Motor neuron (in vitro differentiated cells): Measurements from ENCODE around the gene CTTNBP2. TPM values are rescaled to one million over a fixed set of nuclear protein-coding genes. Genes with fewer than 3 reads are reported as not detected.
A peak's percentile ranks its signal among the peaks of the same experiment; 100 is the strongest.

ENCODE experiments used
- ATAC-seq, 8 experiments: fragments of 200-7000 bp; cut with Tn5 transposase; replicated peaks in 6 of 8; 2 replicates each; pipeline ENCODE4 v1.8.0; 2021; ENCODE audit warnings: mild to moderate bottlenecking in 8 of 8, moderate library complexity in 8 of 8
- H3K27ac ChIP-seq, 2 donors: fragments of 250-450 bp; sonication (Bioruptor Pico); 2 replicates each; pipeline ENCODE4 v1.9.0; 2021; ENCODE audit warnings: antibody characterized with exemption in 2 of 2, mild to moderate bottlenecking in 2 of 2, moderate library complexity in 1 of 2
- H3K4me1 ChIP-seq, 2 donors: fragments of 250-450 bp; sonication (Bioruptor Pico); replicated peaks in 1 of 2; 2 replicates each; pipeline ENCODE4 v1.6.1; 2021; ENCODE audit warnings: antibody characterized with exemption in 2 of 2, mild to moderate bottlenecking in 2 of 2, moderate library complexity in 1 of 2
- H3K4me3 ChIP-seq, 5 donors: fragments of 250-450 bp; sonication (Bioruptor Pico); 2 replicates each; pipeline ENCODE4 v1.9.0; 2021; ENCODE audit warnings: antibody characterized with exemption in 5 of 5, mild to moderate bottlenecking in 5 of 5, moderate library complexity in 4 of 5
- WGBS, 10 experiments: fragments of 450-650 bp; shearing (Covaris generic); methylation state at CpG; one replicate each; pipeline ENCODE4 v1.0.0; 2022; 5-methylcytosine and 5-hydroxymethylcytosine counted together
- in situ Hi-C, 9 experiments: fragments of 400-800 bp; cut with MboI; loops; one replicate each; pipeline ENCODE4 v1.15.0; 2021; ENCODE audit warnings: low sequenced_read_pairs in 9 of 9, low pct_unique_long_range_greater_than_20kb in 2 of 9; ENCODE audit not compliant: unreplicated experiment in 9 of 9
- total RNA-seq, 8 experiments: library from RNA; unstranded; fragments of 300-600 nt; gene quantifications; 2 replicates each; pipeline versions ENCODE4 v1.2.3 to v1.2.4, GENCODE V29; 2022

CTTNBP2 gene
- total RNA-seq, 8 experiments from 2014 or later, result 0.10 to 13.7 (median 12.6) TPM; not detected in 1

GRCh38 chr7:117888627-117889026 lies 15.4 kb upstream of the CTTNBP2 start:
- 0 to 100% (median 83%) methylated on average over 1 of the region's 1 CpG; no CpG with 5 or more reads in 3 of the 10 experiments for WGBS, 10 experiments
- Histone ChIP-seq H3K27ac (no peak overlapping the region), H3K4me3 (no peak overlapping the region), H3K4me1 (no peaks in the 10 kb centered on the region)
- ATAC-seq, result no peak
- in situ Hi-C loops, result no loop called here

DNA sequence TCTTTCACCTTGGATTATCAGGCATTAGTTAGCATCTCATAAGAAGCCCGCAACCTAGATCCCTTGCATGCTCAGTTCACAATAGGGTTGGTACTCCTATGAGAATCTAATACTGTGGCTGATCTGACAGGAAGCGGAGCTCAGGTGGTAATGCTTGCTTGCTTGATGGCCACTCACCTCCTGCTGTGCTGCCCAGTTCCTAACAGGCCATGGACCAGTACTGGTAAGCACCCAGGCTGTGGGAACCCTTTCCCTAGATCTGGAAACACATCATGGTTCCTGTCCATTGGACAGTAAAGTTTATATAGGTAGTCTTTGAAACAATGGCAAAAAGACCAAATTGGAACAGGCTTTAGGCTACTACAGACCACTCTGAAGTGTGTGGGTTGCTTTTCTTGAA lies 9.4 kb upstream of the CTTNBP2 start:
- in situ Hi-C loops, result no loop called here
- Histone ChIP-seq H3K27ac (no peak overlapping the region), H3K4me1 (no peaks in the 10 kb centered on the region), H3K4me3 (no peak overlapping the region)
- no peak for ATAC-seq
- WGBS, 10 experiments, result 43 to 100% (median 100%) methylated on average over 1 to 2 of the region's 2 CpGs; no CpG with 5 or more reads in 4 of the 10 experiments

DNA sequence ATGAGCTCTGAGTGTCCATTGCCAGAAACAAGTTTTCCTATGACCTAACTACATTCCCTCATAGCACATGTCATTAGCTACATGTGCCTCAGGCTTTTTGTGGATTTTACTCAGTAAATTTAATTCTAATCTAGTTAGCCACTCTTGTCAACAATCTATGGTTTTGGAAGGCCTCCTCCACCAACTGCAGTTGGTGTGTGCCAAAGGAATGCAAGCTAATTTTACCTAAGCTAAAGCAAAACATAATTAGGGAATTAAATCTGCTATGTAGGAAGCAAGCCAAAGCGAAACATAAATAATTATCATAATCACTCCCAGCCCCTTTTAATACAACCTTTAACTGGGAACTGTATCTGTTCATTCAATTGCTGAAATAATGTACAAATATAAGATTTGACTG lies 3.5 kb upstream of the CTTNBP2 start:
- in situ Hi-C loops, result no loop called here
- WGBS, 10 experiments, result 0 to 100% (median 80%) methylated on average over 1 of the region's 1 CpG; no CpG with 5 or more reads in 3 of the 10 experiments
- ATAC-seq, result no peak
- Histone ChIP-seq H3K4me1 (peaks cover 0 to 5% of the 10 kb centered on the region in 2 donors), H3K4me3 (no peak overlapping the region), H3K27ac (no peak overlapping the region)

DNA sequence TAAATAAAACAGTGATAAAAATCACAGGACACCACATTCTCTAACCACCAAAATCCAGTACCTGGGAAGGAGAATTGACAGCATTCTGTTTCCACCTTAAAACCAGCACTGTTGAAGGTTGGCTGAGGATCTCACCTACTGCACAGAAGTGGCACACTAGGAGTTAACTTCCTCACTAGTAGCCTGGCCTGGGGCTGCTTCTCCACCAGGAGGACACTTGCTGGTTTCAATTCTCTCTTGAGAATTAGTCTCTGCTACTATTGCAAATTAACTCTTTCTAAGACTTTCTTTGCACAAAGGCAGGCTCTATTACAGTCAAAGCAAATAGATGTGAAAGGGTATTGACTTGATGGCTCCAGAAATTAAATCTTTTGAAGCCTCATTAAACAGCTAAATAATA lies 2.3 kb upstream of the CTTNBP2 start:
- no peak for ATAC-seq
- in situ Hi-C loops, result no loop called here
- Histone ChIP-seq H3K4me3 (no peak overlapping the region), H3K4me1 (peaks cover 0 to 14% of the 10 kb centered on the region in 2 donors), H3K27ac (no peak overlapping the region)

GRCh38 chr7:117874191-117874700 lies 1.0 kb upstream of the CTTNBP2 start:
- 9 to 96% (median 79%) methylated on average over 1 to 7 of the region's 7 CpGs for WGBS, 10 experiments
- in situ Hi-C loops, result no loop called here
- H3K27ac ChIP-seq, result no peak overlapping the region
- ATAC-seq, result no peak
- H3K4me1 ChIP-seq, result peaks cover 0 to 15% of the 10 kb centered on the region in 2 donors
- peak overlapping the region in 1 of 5 donors; percentile 79 for H3K4me3 ChIP-seq

DNA sequence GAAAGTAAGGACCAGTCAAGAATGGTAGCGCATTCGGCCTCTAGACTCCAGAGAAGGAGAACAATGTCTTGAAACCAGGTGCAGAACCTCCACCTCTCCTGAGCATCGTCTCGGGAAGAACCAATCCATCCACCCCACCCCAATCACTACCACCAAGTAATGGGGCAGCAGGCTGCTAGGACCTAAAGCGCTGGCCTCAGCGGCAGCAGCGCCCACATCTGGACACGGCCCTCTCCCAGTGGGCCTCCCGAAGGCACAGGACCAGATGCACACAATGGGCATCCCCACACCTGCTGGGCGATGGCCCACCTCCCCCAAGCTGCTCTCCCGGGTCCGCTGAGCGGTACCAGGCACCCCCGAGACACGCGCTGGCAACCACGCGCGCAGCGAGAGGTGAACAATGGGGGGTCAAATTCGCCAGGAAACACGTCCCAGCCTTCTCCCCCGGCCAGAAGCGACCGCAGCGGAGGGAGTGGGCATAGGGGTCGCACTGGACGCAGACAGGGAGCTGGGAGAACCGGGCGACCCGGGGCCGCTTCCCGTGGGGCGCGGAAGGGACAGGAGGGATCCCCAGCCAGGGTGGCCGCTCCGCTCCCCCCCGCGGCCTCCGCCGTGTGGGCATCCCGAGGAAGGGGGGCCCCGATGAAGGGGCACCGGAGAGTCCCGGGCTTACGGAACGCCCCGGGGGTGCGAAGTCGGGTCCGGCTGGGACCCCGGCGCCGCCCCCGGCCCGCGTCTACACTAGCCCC lies 506 bp downstream of the CTTNBP2 start:
- peak overlapping the region; percentile 79 to 98 (median 88) for H3K4me3 ChIP-seq
- in situ Hi-C loops, result no loop called here
- peak; percentile 21 to 78 (median 70) for ATAC-seq
- 0% methylated on average over 1 to 2 of the region's 57 CpGs; no CpG with 5 or more reads in 8 of the 10 experiments for WGBS, 10 experiments
- H3K4me1 ChIP-seq, result peaks cover 0 to 22% of the 10 kb centered on the region in 2 donors
- peak overlapping the region; percentile 74 to 78 for H3K27ac ChIP-seq

GRCh38 chr7:117871778-117872538 lies 1.3 kb downstream of the CTTNBP2 start:
- Histone ChIP-seq H3K27ac (peak overlapping the region; percentile 74 to 78), H3K4me1 (peaks cover 0 to 26% of the 10 kb centered on the region in 2 donors), H3K4me3 (peak overlapping the region; percentile 79 to 98 (median 88))
- WGBS, 10 experiments, result 0 to 20% (median 1%) methylated on average over 1 to 7 of the region's 18 CpGs; no CpG with 5 or more reads in 2 of the 10 experiments
- in situ Hi-C loops, result no loop called here
- peak in 5 of 8 experiments; percentile 64 to 69 (median 66) for ATAC-seq

- Histone ChIP-seq H3K4me1 (peaks cover 0 to 27% of the 10 kb centered on the region in 2 donors), H3K4me3 (peak overlapping the region; percentile 79 to 98 (median 88)), H3K27ac (no peak overlapping the region)
- no peak for ATAC-seq
- in situ Hi-C loops, result no loop called here
- WGBS, 10 experiments, result 65 to 95% (median 80%) methylated on average over 2 to 4 of the region's 4 CpGs; no CpG with 5 or more reads in 1 of the 10 experiments
These were observed 1.9 kb downstream of the CTTNBP2 start for GRCh38 chr7:117871401-117871777.

GRCh38 chr7:117870448-117871130 lies 2.7 kb downstream of the CTTNBP2 start:
- Histone ChIP-seq H3K4me3 (peak overlapping the region in 4 of 5 donors; percentile 79 to 98 (median 92)), H3K4me1 (peaks cover 0 to 25% of the 10 kb centered on the region in 2 donors)
- 26 to 91% (median 70%) methylated on average over 3 to 6 of the region's 6 CpGs; no CpG with 5 or more reads in 1 of the 10 experiments for WGBS, 10 experiments

DNA sequence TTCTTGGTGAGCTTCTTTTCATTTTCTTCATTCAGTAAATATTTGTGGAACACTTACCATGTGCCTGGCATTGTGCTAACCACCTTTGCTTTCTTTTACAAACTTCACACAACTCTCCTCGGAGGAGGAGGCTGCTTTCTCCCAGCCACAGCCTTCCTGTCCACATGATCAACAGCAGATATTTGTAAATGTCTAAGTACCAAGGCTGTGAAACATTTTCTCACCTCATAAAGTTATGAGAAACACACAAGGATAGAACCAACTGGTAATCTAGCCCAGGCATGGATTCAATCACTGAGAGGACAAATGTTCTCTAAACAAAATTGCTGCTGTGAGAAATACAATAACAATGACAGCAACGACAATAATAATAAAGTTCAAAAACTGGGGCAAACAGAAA lies 3.9 kb downstream of the CTTNBP2 start:
- in situ Hi-C loops, result loop anchor here in 1 of 9 experiments (10.0 kb wide), 1 partner anchor 105 kb away; no protein-coding TSS in a partner anchor
- Histone ChIP-seq H3K4me3 (no peak overlapping the region), H3K4me1 (peaks cover 0 to 24% of the 10 kb centered on the region in 2 donors), H3K27ac (no peak overlapping the region)
- WGBS, 10 experiments, result 0 to 100% (median 70%) methylated on average over 1 to 2 of the region's 2 CpGs; no CpG with 5 or more reads in 1 of the 10 experiments
- no peak for ATAC-seq

More at GRCh38 chr7:117870448-117871130, 2.7 kb downstream of the CTTNBP2 start:
- no peak overlapping the region for H3K27ac ChIP-seq
- no peak for ATAC-seq
- in situ Hi-C loops, result no loop called here

DNA sequence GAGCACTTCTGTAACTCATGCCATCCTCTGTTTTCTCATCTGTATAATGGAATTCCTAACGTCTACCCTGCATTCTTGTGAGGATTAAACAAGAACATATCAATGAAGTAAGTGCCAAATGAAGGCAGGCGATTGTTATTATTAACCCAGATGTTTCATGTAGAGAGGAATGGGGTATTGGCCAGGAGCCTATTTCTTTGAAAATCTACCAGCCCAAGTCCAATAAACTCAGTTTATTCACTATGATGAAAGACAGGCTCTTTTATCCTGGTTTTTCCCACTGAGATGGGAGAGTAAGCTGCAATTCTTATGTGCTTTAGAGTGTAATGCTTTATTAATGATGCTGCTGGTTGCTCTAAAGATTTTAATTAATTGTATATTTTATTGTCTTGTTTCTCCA lies 9.6 kb downstream of the CTTNBP2 start:
- no peak overlapping the region for H3K4me3 ChIP-seq
- in situ Hi-C loops, result loop anchor here in 1 of 9 experiments (10.0 kb wide), 1 partner anchor 99 kb away; no protein-coding TSS in a partner anchor
- no peak for ATAC-seq
- no peak overlapping the region for H3K27ac ChIP-seq
- H3K4me1 ChIP-seq, result peaks cover 0 to 12% of the 10 kb centered on the region in 2 donors
- WGBS, 10 experiments, result 0 to 100% (median 3%) methylated on average over 1 to 2 of the region's 2 CpGs; no CpG with 5 or more reads in 6 of the 10 experiments

GRCh38 chr7:117862378-117862777 lies 10.9 kb downstream of the CTTNBP2 start:
- Histone ChIP-seq H3K4me3 (no peak overlapping the region), H3K4me1 (peaks cover 0 to 5% of the 10 kb centered on the region in 2 donors), H3K27ac (no peak overlapping the region)
- in situ Hi-C loops, result loop anchor here in 1 of 9 experiments (10.0 kb wide), 1 partner anchor 98 kb away; no protein-coding TSS in a partner anchor
- 0 to 80% (median 51%) methylated on average over 1 to 3 of the region's 3 CpGs; no CpG with 5 or more reads in 4 of the 10 experiments for WGBS, 10 experiments
- ATAC-seq, result no peak
